Measurements from ENCODE around the gene PCNX4.

DNA sequence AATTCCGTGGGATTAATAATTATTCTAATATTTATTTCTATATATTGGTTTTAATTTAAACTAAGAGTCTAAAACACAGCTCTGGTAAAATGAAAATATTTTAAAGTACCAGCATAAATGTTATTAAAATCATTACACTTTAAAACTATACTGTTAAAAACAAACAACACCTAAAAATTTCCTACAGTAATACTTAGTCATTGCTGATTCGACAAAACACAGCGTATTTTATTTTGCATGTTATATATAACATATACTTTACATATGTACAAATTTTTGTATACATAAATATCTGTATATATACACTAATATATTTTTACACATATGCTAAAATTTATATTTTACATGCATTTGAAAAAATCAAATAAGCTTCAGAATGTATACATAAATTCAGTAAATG, 6.0 kb upstream of the PCNX4 start:
- no peak for TF ChIP-seq CTCF (IDR thresholded peaks at IDR 0.05)
- no peak for TF ChIP-seq POLR2AphosphoS5 (IDR thresholded peaks at IDR 0.05)
- TF ChIP-seq POLR2A (IDR thresholded peaks at IDR 0.05), result no peak

Measured in prostate gland (tissue), 2 donors.